ENCODE measurements around the gene THRB. TPM values are rescaled to one million over a fixed set of nuclear protein-coding genes. Genes with fewer than 3 reads are reported as not detected.

THRB gene
- total RNA-seq, 6 experiments from 2014 or later, result 14.5 to 29.5 (median 17.3) TPM

DNA sequence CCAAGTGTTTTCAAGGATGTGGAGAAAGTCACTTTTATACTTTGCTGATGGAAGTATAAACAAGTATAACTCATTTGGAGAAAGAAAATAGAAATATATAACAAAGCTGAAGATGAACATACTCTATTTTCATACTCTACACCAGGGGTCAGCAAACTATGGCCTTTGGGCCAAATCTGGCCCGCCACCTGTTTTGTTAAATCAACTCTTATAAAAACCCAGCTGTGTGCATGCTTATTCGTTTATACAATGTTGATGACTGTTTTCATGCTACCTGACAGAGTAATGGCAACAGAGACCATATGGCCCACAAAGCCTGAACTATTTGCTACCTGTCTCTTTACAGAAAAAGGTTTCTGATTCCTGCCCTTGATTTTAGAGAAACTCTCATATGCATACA lies 425.6 kb downstream of the THRB start:
- no peak overlapping the region for H3K27ac ChIP-seq
- WGBS (ENCODE audit: insufficient coverage, low coverage, low lambda C conversion rate, missing lambda C conversion rate), result 68% methylated on average over 2 of the region's 2 CpGs
- no peaks in the 10 kb centered on the region for H3K4me1 ChIP-seq
- H3K9me3 ChIP-seq, result no peaks in the 10 kb centered on the region
- H3K4me3 ChIP-seq, result no peak overlapping the region
- intact Hi-C loops (cut with DNase I), result no loop called here
- H3K27me3 ChIP-seq, result no peaks in the 10 kb centered on the region
- DNase-seq (no peak), ATAC-seq (peak in 3 of 4 donors; percentile 43 to 64 (median 54))
- H3K36me3 ChIP-seq, result no peaks in the 10 kb centered on the region
- no peak for TF ChIP-seq POLR2A (IDR thresholded peaks at IDR 0.05)
- TF ChIP-seq, protein P1, sequence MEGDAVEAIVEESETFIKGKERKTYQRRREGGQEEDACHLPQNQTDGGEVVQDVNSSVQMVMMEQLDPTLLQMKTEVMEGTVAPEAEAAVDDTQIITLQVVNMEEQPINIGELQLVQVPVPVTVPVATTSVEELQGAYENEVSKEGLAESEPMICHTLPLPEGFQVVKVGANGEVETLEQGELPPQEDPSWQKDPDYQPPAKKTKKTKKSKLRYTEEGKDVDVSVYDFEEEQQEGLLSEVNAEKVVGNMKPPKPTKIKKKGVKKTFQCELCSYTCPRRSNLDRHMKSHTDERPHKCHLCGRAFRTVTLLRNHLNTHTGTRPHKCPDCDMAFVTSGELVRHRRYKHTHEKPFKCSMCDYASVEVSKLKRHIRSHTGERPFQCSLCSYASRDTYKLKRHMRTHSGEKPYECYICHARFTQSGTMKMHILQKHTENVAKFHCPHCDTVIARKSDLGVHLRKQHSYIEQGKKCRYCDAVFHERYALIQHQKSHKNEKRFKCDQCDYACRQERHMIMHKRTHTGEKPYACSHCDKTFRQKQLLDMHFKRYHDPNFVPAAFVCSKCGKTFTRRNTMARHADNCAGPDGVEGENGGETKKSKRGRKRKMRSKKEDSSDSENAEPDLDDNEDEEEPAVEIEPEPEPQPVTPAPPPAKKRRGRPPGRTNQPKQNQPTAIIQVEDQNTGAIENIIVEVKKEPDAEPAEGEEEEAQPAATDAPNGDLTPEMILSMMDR (IDR thresholded peaks at IDR 0.05), result peak in 3 of 4 donors; percentile 21 to 27 (median 24)

DNA sequence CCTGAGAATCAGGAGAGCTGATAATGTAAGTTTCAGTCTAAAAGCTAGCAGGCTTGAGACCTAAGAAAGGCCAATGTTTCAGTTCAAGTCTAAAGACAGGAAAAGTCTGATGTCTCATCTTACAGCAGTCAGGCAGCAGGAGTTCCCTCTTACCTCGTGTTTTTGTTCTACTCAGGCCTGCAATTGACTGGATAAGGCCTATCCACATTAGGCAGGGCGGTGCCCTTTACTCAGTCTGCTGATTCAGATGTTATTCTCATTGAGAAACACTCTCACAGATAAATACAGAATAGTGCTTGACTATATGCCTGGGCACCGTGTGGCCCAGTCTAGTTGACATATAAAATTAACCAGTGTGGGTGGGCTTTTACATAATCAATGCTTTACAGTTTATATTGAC lies 427.2 kb downstream of the THRB start:
- ATAC-seq (no peak), DNase-seq (no peak)
- WGBS (ENCODE audit: insufficient coverage, low coverage, low lambda C conversion rate, missing lambda C conversion rate), result 33% methylated on average over 1 of the region's 3 CpGs
- Histone ChIP-seq H3K4me1 (no peaks in the 10 kb centered on the region), H3K9me3 (no peaks in the 10 kb centered on the region), H3K4me3 (no peak overlapping the region), H3K36me3 (no peaks in the 10 kb centered on the region), H3K27ac (no peak overlapping the region), H3K27me3 (no peaks in the 10 kb centered on the region)
- TF ChIP-seq POLR2A (IDR thresholded peaks at IDR 0.05), result no peak
- TF ChIP-seq, protein P1 (IDR thresholded peaks at IDR 0.05), result no peak
- intact Hi-C loops (cut with DNase I), result no loop called here

MicroRNAs within 50 kb of the gene (microRNA counts, 767-probe panel; counts per million panel counts)
- microRNA hsa-miR-4792, result 237 counts per million

Small RNA genes within 50 kb of the gene (microRNA-seq; reads per million reads assigned to microRNA genes)
- gene MIR4792, result 0 to 0.29 reads per million in 2 donors

Small RNA genes within 50 kb of the gene (small RNA-seq; reads per million reads assigned to genes)
- gene MIR4792, result 0 reads per million in 2 experiments
